GM12872 (cell line): ENCODE data around the gene ACLY.

Source experiments
- TF ChIP-seq, protein P1 (sequence below): IDR thresholded peaks from 3 replicates; pipeline ENCODE4 v1.5.1; 2011; ENCODE audit warnings: low read depth, mild to moderate bottlenecking, low read length, moderate library complexity; ENCODE audit not compliant: insufficient read depth

ACLY gene

DNA sequence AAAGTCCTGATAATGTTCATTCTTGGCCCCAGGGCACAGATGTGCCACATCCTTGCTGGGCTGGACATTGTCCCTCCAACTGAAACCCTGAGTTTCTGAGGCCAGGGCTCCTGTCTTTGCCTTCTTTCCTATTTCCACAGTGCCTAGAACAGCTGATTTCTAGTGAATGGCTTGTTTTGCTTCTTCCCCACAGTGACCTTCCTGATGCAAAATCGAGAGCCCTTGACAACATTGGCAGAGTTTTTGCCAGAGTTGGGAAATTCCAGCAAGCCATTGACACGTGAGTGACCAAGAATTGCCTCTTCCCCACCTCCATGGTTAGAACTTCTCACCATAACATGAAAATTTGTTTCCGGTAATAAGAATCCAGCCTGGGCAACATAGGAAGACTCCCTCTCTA, 26.2 kb upstream of the ACLY start:
- TF ChIP-seq, protein P1, sequence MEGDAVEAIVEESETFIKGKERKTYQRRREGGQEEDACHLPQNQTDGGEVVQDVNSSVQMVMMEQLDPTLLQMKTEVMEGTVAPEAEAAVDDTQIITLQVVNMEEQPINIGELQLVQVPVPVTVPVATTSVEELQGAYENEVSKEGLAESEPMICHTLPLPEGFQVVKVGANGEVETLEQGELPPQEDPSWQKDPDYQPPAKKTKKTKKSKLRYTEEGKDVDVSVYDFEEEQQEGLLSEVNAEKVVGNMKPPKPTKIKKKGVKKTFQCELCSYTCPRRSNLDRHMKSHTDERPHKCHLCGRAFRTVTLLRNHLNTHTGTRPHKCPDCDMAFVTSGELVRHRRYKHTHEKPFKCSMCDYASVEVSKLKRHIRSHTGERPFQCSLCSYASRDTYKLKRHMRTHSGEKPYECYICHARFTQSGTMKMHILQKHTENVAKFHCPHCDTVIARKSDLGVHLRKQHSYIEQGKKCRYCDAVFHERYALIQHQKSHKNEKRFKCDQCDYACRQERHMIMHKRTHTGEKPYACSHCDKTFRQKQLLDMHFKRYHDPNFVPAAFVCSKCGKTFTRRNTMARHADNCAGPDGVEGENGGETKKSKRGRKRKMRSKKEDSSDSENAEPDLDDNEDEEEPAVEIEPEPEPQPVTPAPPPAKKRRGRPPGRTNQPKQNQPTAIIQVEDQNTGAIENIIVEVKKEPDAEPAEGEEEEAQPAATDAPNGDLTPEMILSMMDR: no peak

DNA sequence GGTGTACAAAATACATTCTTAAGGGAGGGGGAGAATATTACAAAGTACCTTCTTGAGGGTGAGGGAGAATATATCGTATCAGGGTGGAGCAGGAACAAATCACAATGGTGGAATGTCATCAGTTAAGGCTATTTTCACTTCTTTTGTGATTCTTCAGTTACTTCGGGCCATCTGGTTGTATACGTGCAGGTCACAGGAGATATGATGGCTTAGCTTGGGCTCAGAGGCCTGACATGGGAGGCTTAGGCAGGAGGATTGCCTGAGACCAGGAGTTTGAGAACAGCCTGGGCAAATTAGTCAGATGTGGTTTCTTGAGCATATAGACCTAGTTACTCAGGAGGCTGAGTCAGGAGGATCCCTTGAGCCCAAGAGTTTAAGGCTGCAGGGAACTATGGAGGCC, 24.7 kb upstream of the ACLY start:
- TF ChIP-seq, protein P1: no peak

DNA sequence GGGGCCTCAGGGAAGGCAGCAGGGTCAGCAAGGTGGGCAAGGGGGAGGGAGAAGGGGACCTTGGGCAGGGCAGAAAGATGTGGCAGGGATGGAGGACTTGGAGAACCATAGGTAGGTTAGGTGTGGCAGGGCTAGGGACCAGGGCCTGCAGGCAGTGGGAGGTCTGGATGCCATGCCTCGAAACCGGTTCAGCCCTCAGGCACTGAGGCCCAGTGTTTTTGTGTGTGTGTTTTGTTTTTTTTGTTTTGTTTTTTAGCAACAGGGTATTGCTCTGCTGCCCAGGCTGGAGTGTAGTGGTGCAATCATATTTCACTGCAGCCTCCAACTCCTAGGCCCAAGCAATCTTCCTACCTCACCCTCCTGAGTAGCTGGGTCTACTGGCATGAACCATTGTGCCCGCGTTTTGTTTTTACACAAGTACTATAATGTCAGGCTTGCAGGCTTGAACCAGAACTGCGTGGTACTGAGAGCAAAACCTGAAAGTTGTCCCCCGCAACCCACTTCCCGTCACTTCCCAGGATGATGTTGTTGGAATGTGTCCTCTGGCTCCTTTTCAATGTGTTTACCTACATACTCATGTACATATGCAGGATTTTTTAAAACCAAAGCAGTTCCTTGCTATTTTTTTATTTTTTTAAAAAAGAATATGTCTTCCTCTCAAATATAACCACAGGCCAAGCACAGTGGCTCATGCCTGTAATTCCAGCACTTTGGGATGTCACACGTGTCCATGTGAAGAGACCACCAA, 24.0 kb upstream of the ACLY start:
- TF ChIP-seq, protein P1: no peak

DNA sequence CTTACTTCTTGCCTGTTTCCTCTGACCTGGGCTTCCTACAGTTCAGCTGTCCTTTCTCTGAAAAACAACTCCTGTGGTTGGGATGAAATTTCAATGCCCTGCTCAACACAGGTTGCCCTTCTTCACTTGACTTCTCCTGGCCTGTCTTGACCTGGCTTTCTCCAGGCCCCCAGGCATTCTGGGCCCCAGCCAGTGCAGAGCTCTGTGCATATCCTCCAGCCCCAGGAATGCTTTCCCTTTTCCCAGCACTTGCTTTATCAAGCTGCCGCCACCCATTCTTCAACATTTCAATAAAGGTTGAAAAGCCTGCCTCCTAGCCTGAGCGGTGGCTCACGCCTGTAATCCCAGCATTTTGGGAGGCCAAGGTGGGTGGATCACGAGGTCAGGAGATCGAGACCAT, 22.4 kb upstream of the ACLY start:
- TF ChIP-seq, protein P1: no peak

DNA sequence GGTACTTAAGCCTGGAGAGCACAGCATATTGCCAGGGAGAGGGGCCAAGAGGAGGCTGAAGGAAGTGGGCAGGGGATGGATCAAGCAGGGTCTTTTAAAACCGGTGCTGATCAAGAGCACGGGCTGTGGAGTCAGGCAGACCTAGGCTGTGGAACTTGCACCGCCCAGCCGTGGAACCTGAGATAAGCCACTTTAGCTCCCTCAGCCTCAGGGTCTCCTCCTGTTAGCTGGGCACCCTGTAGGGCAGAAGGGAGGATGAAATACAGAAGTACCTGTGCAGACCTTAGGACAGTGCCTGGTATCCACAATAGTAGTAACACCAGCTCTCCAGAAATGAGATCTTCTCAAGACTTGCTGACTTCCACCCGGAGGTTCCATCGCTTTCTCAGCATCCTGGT, 20.9 kb upstream of the ACLY start:
- TF ChIP-seq, protein P1: no peak

DNA sequence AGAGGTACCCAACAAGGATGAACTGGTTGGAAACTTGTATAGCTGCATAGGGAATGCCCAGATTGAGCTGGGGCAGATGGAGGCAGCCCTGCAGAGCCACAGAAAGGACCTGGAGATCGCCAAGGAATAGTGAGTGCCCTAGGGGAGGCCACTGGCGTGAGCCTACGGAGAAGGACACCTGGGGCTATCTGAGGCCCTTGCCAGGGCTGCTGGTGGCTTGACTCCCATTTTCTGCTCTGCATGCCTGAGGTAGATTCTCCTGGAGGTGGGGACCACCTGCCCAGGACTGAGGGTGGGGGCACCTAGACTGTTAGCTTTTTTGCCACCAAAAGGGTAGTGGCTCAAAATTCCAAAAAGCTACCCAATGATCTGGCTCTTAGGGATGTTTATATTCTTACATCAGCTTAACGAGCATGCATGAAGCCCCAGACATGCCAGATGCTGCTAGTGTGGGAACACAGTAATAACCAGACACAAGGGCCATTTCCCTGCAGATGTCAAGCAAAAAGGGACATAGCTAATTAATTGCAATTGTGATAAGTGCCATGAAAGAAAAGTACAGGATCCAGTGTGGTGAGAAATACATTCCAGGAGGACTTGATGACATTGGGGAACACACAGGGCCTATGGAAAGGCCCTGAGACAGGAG, 20.4 kb upstream of the ACLY start:
- TF ChIP-seq, protein P1: no peak

DNA sequence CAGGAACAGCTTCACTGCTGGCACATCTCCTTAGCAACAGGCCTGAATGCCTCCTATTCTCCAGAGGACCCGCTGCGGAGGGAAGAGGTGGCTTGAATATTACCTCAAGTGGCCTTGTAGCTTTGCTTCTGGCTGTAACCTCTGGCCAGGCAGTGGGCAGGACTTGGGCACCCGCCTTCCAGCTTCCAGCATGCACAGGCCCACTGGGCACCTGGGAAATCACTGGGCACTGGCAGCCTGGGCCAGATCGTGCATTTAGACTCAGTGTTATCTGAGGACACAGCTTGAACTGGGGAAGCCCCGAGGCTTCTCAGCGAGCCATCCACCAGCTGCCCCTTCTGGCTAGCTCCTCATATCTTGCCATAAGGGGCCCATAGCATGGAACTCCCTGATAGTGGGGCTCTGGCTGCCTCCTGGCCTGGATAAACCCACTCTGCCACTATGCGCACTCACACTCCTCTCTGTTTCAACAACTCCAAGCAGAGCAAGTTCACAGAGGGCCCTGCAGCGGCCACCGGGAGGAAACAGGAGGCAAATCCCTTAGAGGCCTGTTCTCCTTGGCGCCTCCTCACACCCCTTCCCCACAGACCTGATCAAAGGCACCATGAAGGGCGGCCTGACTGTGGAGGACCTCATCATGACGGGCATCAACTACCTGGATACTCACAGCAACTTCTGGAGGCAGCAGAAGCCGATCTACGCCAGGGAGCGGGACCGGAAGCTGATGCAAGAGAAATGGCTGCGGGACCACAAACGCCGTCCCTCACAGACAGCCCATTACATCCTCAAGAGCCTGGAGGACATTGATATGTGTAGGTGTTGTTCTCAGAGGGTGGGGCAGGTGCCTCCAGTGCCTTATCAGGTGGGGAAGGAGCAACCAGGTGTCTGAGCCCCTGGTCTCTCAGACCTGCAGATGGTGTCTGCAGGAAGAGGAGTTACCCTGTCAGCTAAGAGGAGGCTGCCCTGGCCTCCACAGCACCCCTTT, 19.5 kb upstream of the ACLY start:
- TF ChIP-seq, protein P1: no peak
